Measurements from ENCODE around the gene TOR1A.

Gene TOR1A

GRCh38 chr9:129765764-129766317 lies 58.1 kb downstream of the TOR1A start:
- Histone ChIP-seq H4K91ac (ENCODE audit: low read depth, low read length, poor library complexity) (no peak overlapping the region), H4K8ac (ENCODE audit: low read depth, low read length) (no peak overlapping the region), H3K9ac (ENCODE audit: low read depth, low read length, poor library complexity) (no peak overlapping the region), H3K79me1 (ENCODE audit: low read depth, low read length) (no peaks in the 10 kb centered on the region), H2AFZ (ENCODE audit: low read length) (no peak overlapping the region), H3K4me3 (ENCODE audit: low read length in 2 of 2) (no peak overlapping the region), H3K4ac (ENCODE audit: low read length) (no peak overlapping the region), H3K18ac (ENCODE audit: low read length) (no peak overlapping the region), H2AK5ac (ENCODE audit: low read depth, low read length) (no peak overlapping the region), H2BK12ac (ENCODE audit: low read length) (no peak overlapping the region), H3K23ac (ENCODE audit: low read depth, low read length, poor library complexity) (no peak overlapping the region), H3K27ac (replicated peaks; ENCODE audit: low read length) (no peak overlapping the region), H3K9me3 (replicated peaks in 1 of 2; ENCODE audit: control insufficient read depth in 2 of 2, insufficient read depth in 1 of 2, low read depth in 1 of 2, low read length in 2 of 2) (no peaks in the 10 kb centered on the region), H2BK120ac (ENCODE audit: low read depth, low read length) (no peak overlapping the region), H3K36me3 (replicated peaks in 1 of 2; ENCODE audit: control insufficient read depth in 2 of 2, insufficient read depth in 2 of 2, low read length in 2 of 2) (no peaks in the 10 kb centered on the region), H2BK5ac (ENCODE audit: low read length) (no peak overlapping the region), H3K4me2 (ENCODE audit: insufficient read depth, low read length, poor library complexity, severe bottlenecking) (no peak overlapping the region), H3K27me3 (ENCODE audit: control insufficient read depth in 3 of 3, insufficient read depth in 3 of 3, low read depth in 1 of 3, low read length in 3 of 3) (peaks cover 0 to 9% (median 0%) of the 10 kb centered on the region in 3 experiments), H2BK15ac (ENCODE audit: low read length) (no peak overlapping the region), H3K14ac (ENCODE audit: low read length) (no peak overlapping the region), H3K4me1 (ENCODE audit: control insufficient read depth in 2 of 2, insufficient read depth in 1 of 2, low read depth in 1 of 2, low read length in 2 of 2) (peaks cover 0 to 4% of the 10 kb centered on the region in 2 donors)
- DNase-seq (ENCODE audit: low spot score), result no peak
- no CpG with 5 or more reads among the region's 4 CpGs for WGBS, 2 donors (ENCODE audit: extremely low coverage in 2 of 2, insufficient read length in 2 of 2, insufficient replicate concordance in 1 of 2)

GRCh38 chr9:129762985-129763926 lies 60.7 kb downstream of the TOR1A start:
- H3K27ac ChIP-seq (replicated peaks; ENCODE audit: low read length), result no peak overlapping the region

More at GRCh38 chr9:129762985-129763926, 60.7 kb downstream of the TOR1A start:
- peaks cover 0 to 4% (median 0%) of the 10 kb centered on the region in 3 experiments for H3K27me3 ChIP-seq (ENCODE audit: control insufficient read depth in 3 of 3, insufficient read depth in 3 of 3, low read depth in 1 of 3, low read length in 3 of 3)
- H2BK15ac ChIP-seq (ENCODE audit: low read length), result no peak overlapping the region
- H4K91ac ChIP-seq (ENCODE audit: low read depth, low read length, poor library complexity), result no peak overlapping the region
- H2BK12ac ChIP-seq (ENCODE audit: low read length), result no peak overlapping the region
- no peak overlapping the region for H2AK5ac ChIP-seq (ENCODE audit: low read depth, low read length)
- H3K4me1 ChIP-seq (ENCODE audit: control insufficient read depth in 2 of 2, insufficient read depth in 1 of 2, low read depth in 1 of 2, low read length in 2 of 2), result peaks cover 0 to 4% of the 10 kb centered on the region in 2 donors
- no peak overlapping the region for H3K9ac ChIP-seq (ENCODE audit: low read depth, low read length, poor library complexity)
- H3K79me1 ChIP-seq (ENCODE audit: low read depth, low read length), result no peaks in the 10 kb centered on the region
- no peak overlapping the region for H3K4ac ChIP-seq (ENCODE audit: low read length)
- no peak overlapping the region for H3K23ac ChIP-seq (ENCODE audit: low read depth, low read length, poor library complexity)
- H3K9me3 ChIP-seq (replicated peaks in 1 of 2; ENCODE audit: control insufficient read depth in 2 of 2, insufficient read depth in 1 of 2, low read depth in 1 of 2, low read length in 2 of 2), result no peaks in the 10 kb centered on the region
- no peaks in the 10 kb centered on the region for H3K36me3 ChIP-seq (replicated peaks in 1 of 2; ENCODE audit: control insufficient read depth in 2 of 2, insufficient read depth in 2 of 2, low read length in 2 of 2)
- WGBS, 2 donors (ENCODE audit: extremely low coverage in 2 of 2, insufficient read length in 2 of 2, insufficient replicate concordance in 1 of 2), result no CpG with 5 or more reads among the region's 13 CpGs
- no peak overlapping the region for H3K4me3 ChIP-seq (ENCODE audit: low read length in 2 of 2)
- no peak overlapping the region for H4K8ac ChIP-seq (ENCODE audit: low read depth, low read length)
- H3K14ac ChIP-seq (ENCODE audit: low read length), result no peak overlapping the region
- peak overlapping the region; percentile 16 for H3K18ac ChIP-seq (ENCODE audit: low read length)
- no peak overlapping the region for H3K4me2 ChIP-seq (ENCODE audit: insufficient read depth, low read length, poor library complexity, severe bottlenecking)
- H2BK120ac ChIP-seq (ENCODE audit: low read depth, low read length), result no peak overlapping the region
- no peak overlapping the region for H2AFZ ChIP-seq (ENCODE audit: low read length)
- no peak for DNase-seq (ENCODE audit: low spot score)
- no peak overlapping the region for H2BK5ac ChIP-seq (ENCODE audit: low read length)

Small RNA genes lying within 50 kb of the gene (small RNA-seq; reads per million reads assigned to genes)
- gene MIR6855 (ENCODE audit: insufficient read depth), result 4.3 reads per million, percentile 11 among the genes with 10 or more reads in this experiment

Data from neuronal stem cell (in vitro differentiated cells).